ENCODE data around the gene R3HDM2. TPM values are rescaled to one million over a fixed set of nuclear protein-coding genes. Genes with fewer than 3 reads are reported as not detected.

Gene R3HDM2
- total and polyA plus RNA-seq, 4 donors, result 18.1 to 60.7 (median 30.6) TPM

DNA sequence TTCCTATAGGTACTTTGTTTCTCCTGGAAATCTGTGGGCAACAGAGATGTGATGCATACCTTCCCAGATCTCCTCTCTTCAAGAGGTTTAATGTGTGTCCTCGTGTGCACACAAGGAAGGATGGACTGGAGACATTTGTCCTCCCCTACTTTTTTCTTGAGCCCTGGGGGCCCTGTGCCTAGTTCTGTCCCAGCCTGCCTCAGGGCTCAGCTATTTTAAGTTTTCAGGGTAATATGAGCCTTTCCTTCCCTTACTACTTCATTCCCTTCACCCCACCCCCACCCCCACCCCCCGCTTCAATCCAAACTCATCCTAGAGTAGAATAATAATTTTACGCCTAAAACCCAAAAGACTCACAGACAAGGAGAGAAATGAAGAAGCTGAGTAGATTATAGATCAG is 180.3 kb downstream of the R3HDM2 start:
- TF ChIP-seq, protein P1, sequence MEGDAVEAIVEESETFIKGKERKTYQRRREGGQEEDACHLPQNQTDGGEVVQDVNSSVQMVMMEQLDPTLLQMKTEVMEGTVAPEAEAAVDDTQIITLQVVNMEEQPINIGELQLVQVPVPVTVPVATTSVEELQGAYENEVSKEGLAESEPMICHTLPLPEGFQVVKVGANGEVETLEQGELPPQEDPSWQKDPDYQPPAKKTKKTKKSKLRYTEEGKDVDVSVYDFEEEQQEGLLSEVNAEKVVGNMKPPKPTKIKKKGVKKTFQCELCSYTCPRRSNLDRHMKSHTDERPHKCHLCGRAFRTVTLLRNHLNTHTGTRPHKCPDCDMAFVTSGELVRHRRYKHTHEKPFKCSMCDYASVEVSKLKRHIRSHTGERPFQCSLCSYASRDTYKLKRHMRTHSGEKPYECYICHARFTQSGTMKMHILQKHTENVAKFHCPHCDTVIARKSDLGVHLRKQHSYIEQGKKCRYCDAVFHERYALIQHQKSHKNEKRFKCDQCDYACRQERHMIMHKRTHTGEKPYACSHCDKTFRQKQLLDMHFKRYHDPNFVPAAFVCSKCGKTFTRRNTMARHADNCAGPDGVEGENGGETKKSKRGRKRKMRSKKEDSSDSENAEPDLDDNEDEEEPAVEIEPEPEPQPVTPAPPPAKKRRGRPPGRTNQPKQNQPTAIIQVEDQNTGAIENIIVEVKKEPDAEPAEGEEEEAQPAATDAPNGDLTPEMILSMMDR (IDR thresholded peaks at IDR 0.05; ENCODE audit: control extremely low read depth, extremely low read depth), result no peak
- ATAC-seq (ENCODE audit: insufficient read depth, low FRiP score) (no peak), DNase-seq (no peak)
- Histone ChIP-seq H3K9me3 (ENCODE audit: control insufficient read depth in 4 of 4, insufficient read depth in 3 of 4, low read length in 3 of 4) (no peaks in the 10 kb centered on the region), H3K9ac (ENCODE audit: insufficient read depth in 1 of 2, low read length in 2 of 2) (no peak overlapping the region), H3K27ac (ENCODE audit: low read depth in 1 of 2, low read length in 1 of 2) (no peak overlapping the region), H3K4me1 (ENCODE audit: control insufficient read depth in 5 of 5, insufficient read depth in 5 of 5, low read length in 5 of 5) (no peaks in the 10 kb centered on the region), H3K27me3 (ENCODE audit: control insufficient read depth in 3 of 3, insufficient read depth in 3 of 3, low read length in 2 of 3) (no peaks in the 10 kb centered on the region), H3K36me3 (ENCODE audit: control insufficient read depth in 4 of 4, insufficient read depth in 4 of 4, low read length in 4 of 4) (peaks cover 0 to 7% (median 0%) of the 10 kb centered on the region in 4 donors), H3K4me3 (no peak overlapping the region)
- WGBS, 2 donors, result 78 to 89% methylated on average over 3 of the region's 3 CpGs

DNA sequence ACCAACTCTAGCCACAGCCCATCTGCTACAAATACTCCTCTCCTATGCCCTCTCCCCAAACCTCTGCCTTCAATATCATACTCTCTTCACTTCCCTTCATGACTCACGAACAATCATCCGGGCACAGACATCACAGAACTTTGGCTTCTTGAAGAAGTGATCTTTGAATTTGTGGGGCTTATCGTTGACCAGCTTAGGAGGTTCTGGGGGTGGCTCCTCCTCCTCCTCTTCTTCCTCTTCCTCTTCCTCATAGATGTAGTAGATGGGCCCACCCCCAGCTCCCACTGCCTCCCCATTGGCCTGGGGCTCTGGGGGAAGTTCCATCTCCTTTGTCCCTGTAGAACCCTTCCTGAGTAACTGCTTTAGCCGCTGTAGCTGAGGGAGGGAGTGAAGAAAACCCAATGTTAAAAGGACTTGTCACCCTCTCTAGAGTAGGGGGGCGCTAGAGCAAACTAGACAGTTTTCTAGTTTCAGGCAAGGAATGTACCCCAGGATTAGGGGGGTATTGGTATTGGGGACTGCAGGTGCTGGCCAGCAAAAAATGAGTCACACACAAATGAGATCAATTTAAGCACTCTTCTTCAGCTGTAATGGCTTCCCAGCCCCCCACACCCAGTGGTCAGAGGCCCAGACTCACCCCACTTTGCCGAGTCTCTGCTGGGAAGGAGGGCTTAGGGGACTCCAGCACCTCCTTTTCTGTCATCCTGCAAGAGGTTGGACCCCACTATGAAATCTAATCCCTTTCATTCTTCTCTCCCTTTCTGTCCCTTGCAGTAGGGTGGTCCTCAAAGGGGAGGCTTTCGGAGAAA is 181.7 kb downstream of the R3HDM2 start:
- H3K27ac ChIP-seq (ENCODE audit: low read depth in 1 of 2, low read length in 1 of 2), result no peak overlapping the region

DNA sequence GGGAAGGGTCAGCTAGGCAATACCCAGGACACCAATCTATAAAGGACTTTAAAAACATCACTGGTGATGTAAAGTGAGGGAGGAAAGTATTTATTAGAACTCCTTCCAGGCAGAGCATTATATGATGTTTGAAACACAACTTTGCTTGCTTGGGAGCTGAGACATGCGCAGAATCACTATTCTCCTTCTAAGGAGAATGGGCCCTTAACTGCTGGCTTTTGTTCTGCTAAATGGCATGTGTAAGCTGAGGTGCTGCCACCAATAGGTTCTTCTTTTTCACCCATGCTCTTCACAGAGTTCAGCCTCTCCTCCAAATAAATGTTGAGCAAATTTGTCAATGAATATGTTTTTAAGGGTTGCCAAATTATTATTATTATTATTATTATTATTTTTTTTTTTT is 183.8 kb downstream of the R3HDM2 start:
- 98 to 100% methylated on average over 1 of the region's 1 CpG for WGBS, 2 donors
- Histone ChIP-seq H3K4me1 (ENCODE audit: control insufficient read depth in 5 of 5, insufficient read depth in 5 of 5, low read length in 5 of 5) (peaks cover 2 to 9% (median 4%) of the 10 kb centered on the region in 5 donors), H3K9ac (ENCODE audit: insufficient read depth in 1 of 2, low read length in 2 of 2) (no peak overlapping the region), H3K27ac (ENCODE audit: low read depth in 1 of 2, low read length in 1 of 2) (no peak overlapping the region), H3K9me3 (ENCODE audit: control insufficient read depth in 4 of 4, insufficient read depth in 3 of 4, low read length in 3 of 4) (no peaks in the 10 kb centered on the region), H3K4me3 (no peak overlapping the region), H3K36me3 (ENCODE audit: control insufficient read depth in 4 of 4, insufficient read depth in 4 of 4, low read length in 4 of 4) (no peaks in the 10 kb centered on the region), H3K27me3 (ENCODE audit: control insufficient read depth in 3 of 3, insufficient read depth in 3 of 3, low read length in 2 of 3) (peaks cover 0 to 25% (median 15%) of the 10 kb centered on the region in 3 donors)
- ATAC-seq (ENCODE audit: insufficient read depth, low FRiP score) (no peak), DNase-seq (no peak)
- TF ChIP-seq, protein P1 (IDR thresholded peaks at IDR 0.05; ENCODE audit: control extremely low read depth, extremely low read depth), result no peak

More for the DNA sequence above, 181.7 kb downstream of the R3HDM2 start:
- Histone ChIP-seq H3K36me3 (ENCODE audit: control insufficient read depth in 4 of 4, insufficient read depth in 4 of 4, low read length in 4 of 4) (no peaks in the 10 kb centered on the region), H3K4me3 (no peak overlapping the region), H3K4me1 (ENCODE audit: control insufficient read depth in 5 of 5, insufficient read depth in 5 of 5, low read length in 5 of 5) (no peaks in the 10 kb centered on the region), H3K9me3 (ENCODE audit: control insufficient read depth in 4 of 4, insufficient read depth in 3 of 4, low read length in 3 of 4) (no peaks in the 10 kb centered on the region), H3K9ac (ENCODE audit: insufficient read depth in 1 of 2, low read length in 2 of 2) (no peak overlapping the region), H3K27me3 (ENCODE audit: control insufficient read depth in 3 of 3, insufficient read depth in 3 of 3, low read length in 2 of 3) (peaks cover 0 to 6% (median 3%) of the 10 kb centered on the region in 3 donors)
- ATAC-seq (ENCODE audit: insufficient read depth, low FRiP score) (peak; percentile 59), DNase-seq (no peak)
- whole genome bisulfite sequencing, 2 donors, result 54 to 68% methylated on average over 7 of the region's 7 CpGs
- TF ChIP-seq, protein P1 (IDR thresholded peaks at IDR 0.05; ENCODE audit: control extremely low read depth, extremely low read depth), result no peak

Data from lung (tissue), 12 donors.